ENCODE results near the gene C10orf95. TPM values are rescaled to one million over a fixed set of nuclear protein-coding genes. Genes with fewer than 3 reads are reported as not detected.

C10orf95 gene
- total and polyA plus RNA-seq, 2 donors (not counting 1 experiment from before 2014, with no cell fraction given): 0.17 TPM; not detected in 1

DNA sequence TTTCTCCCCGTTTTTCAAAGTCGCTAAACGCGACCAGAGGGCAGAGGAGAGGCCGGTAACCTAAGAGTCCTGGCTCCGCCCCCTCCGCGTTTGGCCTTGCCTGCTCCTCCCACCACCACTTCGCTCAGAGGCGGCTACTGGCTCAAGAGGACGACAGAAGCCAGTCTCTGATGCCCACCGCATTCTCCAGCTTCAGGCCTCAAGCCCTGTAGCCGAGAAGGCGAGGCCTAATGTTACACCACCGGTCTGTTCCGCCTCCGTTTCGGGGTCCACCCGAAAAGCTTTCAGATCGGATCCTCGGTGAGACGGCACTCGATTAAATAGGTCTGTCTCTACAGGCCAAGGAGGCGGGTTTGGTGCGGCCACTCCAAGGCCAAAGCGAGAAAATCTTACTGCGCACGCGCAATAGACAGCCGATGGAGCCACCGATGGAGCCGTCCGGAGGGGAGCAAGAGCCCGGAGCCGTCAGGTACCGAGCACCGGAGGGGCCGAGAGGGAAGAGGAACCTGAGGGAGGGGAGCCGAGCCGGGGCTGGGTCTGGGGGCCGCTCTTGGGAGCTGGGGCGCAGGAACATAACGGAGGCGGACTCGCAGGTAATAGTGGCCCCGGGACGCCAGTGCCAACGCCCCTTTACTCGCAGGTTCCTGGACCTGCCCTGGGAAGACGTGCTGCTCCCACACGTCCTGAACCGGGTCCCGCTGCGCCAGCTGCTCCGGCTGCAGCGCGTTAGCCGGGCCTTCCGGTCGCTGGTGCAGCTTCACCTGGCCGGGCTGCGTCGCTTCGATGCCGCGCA is 30.4 kb downstream of the C10orf95 start, which contains the start of gene FBXL15:
TSS of gene FBXL15 (plus strand) at position 123 of the 793 bp plus-strand sequence. CDS start at position 417, 294 bp downstream.
- Histone ChIP-seq H3K4me1 (ENCODE audit: control insufficient read depth, extremely low read depth, insufficient read depth, low read length) (peaks cover 21% of the 10 kb centered on the region), H3K4me3 (replicated peaks in 1 of 4; ENCODE audit: control extremely low read depth in 1 of 4, insufficient read depth in 1 of 4, low read depth in 3 of 4, low read length in 4 of 4) (peak within 1 kb of the TSS; percentile 72 to 94 (median 92)), H3K9me3 (ENCODE audit: control insufficient read depth, insufficient read depth, low read depth, low read length) (no peaks in the 10 kb centered on the region), H3K4me2 (ENCODE audit: extremely low read depth, insufficient read depth, low read length) (peak within 1 kb of the TSS; percentile 94), H3K79me2 (ENCODE audit: control insufficient read depth, insufficient read depth, low read length) (peaks cover 3% of the 10 kb centered on the region), H3K36me3 (ENCODE audit: control insufficient read depth, insufficient read depth, low read length) (peaks cover 11% of the 10 kb centered on the region), H3K27me3 (ENCODE audit: control insufficient read depth, insufficient read depth, low read length) (peaks cover 14% of the 10 kb centered on the region), H2AFZ (ENCODE audit: low read length) (peak within 1 kb of the TSS; percentile 99), H4K20me1 (ENCODE audit: control insufficient read depth, extremely low read depth, insufficient read depth, low read length) (no peaks in the 10 kb centered on the region), H3K9ac (ENCODE audit: insufficient read depth, low read length) (peak within 1 kb of the TSS; percentile 62), H3K27ac (ENCODE audit: insufficient read depth, low read length) (peak within 1 kb of the TSS; percentile 74)
- peak; percentile 93 to 97 for DNase-seq (ENCODE audit: low read depth in 2 of 2)
- TF ChIP-seq, protein P1, sequence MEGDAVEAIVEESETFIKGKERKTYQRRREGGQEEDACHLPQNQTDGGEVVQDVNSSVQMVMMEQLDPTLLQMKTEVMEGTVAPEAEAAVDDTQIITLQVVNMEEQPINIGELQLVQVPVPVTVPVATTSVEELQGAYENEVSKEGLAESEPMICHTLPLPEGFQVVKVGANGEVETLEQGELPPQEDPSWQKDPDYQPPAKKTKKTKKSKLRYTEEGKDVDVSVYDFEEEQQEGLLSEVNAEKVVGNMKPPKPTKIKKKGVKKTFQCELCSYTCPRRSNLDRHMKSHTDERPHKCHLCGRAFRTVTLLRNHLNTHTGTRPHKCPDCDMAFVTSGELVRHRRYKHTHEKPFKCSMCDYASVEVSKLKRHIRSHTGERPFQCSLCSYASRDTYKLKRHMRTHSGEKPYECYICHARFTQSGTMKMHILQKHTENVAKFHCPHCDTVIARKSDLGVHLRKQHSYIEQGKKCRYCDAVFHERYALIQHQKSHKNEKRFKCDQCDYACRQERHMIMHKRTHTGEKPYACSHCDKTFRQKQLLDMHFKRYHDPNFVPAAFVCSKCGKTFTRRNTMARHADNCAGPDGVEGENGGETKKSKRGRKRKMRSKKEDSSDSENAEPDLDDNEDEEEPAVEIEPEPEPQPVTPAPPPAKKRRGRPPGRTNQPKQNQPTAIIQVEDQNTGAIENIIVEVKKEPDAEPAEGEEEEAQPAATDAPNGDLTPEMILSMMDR (conservative IDR thresholded peaks at IDR 0.05 in 1 of 2, IDR thresholded peaks at IDR 0.05 in 1 of 2; ENCODE audit: low read depth in 1 of 2, low read length in 2 of 2): no peak

DNA sequence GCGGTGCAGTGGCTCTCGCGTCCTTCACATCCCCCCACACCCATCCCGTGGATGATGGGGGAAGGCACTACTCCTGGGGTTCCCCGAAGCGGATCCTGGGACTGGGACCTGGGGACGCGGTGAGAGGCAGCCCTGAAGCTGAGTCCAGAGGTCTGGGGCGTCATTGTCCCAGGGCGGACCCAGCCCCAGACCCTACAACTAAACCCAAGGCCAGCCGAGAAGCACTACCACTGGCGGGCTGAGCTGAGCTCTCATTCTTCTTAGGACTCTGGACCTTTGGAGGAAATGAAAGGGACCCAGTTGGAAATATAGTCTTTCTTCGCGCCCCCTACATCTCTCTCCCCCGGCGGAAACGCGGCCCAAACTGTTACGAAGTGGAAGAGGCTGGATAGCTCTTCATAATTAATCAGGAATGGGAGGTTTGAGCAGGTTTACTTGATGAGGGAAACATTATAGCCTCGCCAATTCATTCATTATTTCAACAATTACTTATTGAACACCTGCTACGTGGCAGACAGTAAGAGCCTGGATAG is 31.1 kb downstream of the C10orf95 start:
- TF ChIP-seq, protein P1 (conservative IDR thresholded peaks at IDR 0.05 in 1 of 2, IDR thresholded peaks at IDR 0.05 in 1 of 2; ENCODE audit: low read depth in 1 of 2, low read length in 2 of 2): no peak
- TF ChIP-seq EZH2 (IDR thresholded peaks at IDR 0.05; ENCODE audit: low read length, missing control alignments): no peak
- H4K20me1 ChIP-seq (ENCODE audit: control insufficient read depth, extremely low read depth, insufficient read depth, low read length): no peaks in the 10 kb centered on the region
- peak overlapping the region; percentile 93 for H3K4me2 ChIP-seq (ENCODE audit: extremely low read depth, insufficient read depth, low read length)
- no peaks in the 10 kb centered on the region for H3K9me3 ChIP-seq (ENCODE audit: control insufficient read depth, insufficient read depth, low read depth, low read length)
- H3K4me3 ChIP-seq (replicated peaks in 1 of 4; ENCODE audit: control extremely low read depth in 1 of 4, insufficient read depth in 1 of 4, low read depth in 3 of 4, low read length in 4 of 4): peak overlapping the region; percentile 72 to 94 (median 92)
- peaks cover 11% of the 10 kb centered on the region for H3K36me3 ChIP-seq (ENCODE audit: control insufficient read depth, insufficient read depth, low read length)
- peak overlapping the region; percentile 62 for H3K9ac ChIP-seq (ENCODE audit: insufficient read depth, low read length)
- H2AFZ ChIP-seq (ENCODE audit: low read length): peak overlapping the region; percentile 99
- H3K27me3 ChIP-seq (ENCODE audit: control insufficient read depth, insufficient read depth, low read length): peaks cover 18% of the 10 kb centered on the region
- peaks cover 3% of the 10 kb centered on the region for H3K79me2 ChIP-seq (ENCODE audit: control insufficient read depth, insufficient read depth, low read length)
- no peak for DNase-seq (ENCODE audit: low read depth in 2 of 2)
- H3K27ac ChIP-seq (ENCODE audit: insufficient read depth, low read length): peak overlapping the region; percentile 74
- H3K4me1 ChIP-seq (ENCODE audit: control insufficient read depth, extremely low read depth, insufficient read depth, low read length): peaks cover 21% of the 10 kb centered on the region
